ENCODE measurements around the gene IGF2BP3.
"Not testable (repeated sequence)": the region's sequence is repeated elsewhere in the genome, so short reads cannot be mapped to it uniquely, and the experiment has no call there.

The IGF2BP3 gene

GRCh38 chr7:23470330-23471105 is at the start of gene IGF2BP3:
IGF2BP3 (minus strand) TSS chr7:23470491; CDS start chr7:23470110, 381 bp downstream.
- DNase-seq (ENCODE audit: low read depth in 2 of 2) = no peak

GRCh38 chr7:23514755-23515154 is 44.5 kb upstream of the IGF2BP3 start:
- no peak for DNase-seq (ENCODE audit: low read depth in 2 of 2)

GRCh38 chr7:23513746-23514145 is 43.5 kb upstream of the IGF2BP3 start:
- not testable (repeated sequence) for DNase-seq (ENCODE audit: low read depth in 2 of 2)

GRCh38 chr7:23494009-23494408 is 23.7 kb upstream of the IGF2BP3 start:
- DNase-seq (ENCODE audit: low read depth in 2 of 2) = no peak

- DNase-seq (ENCODE audit: low read depth in 2 of 2) = no peak
These were observed 21.2 kb upstream of the IGF2BP3 start for GRCh38 chr7:23491502-23491901.

GRCh38 chr7:23490357-23491135 is 20.3 kb upstream of the IGF2BP3 start:
- DNase-seq (ENCODE audit: low read depth in 2 of 2) = no peak

GRCh38 chr7:23488714-23489113 is 18.4 kb upstream of the IGF2BP3 start:
- DNase-seq (ENCODE audit: low read depth in 2 of 2) = not testable (repeated sequence)

GRCh38 chr7:23487670-23488069 is 17.4 kb upstream of the IGF2BP3 start:
- DNase-seq (ENCODE audit: low read depth in 2 of 2) = no peak

GRCh38 chr7:23486002-23486773 is 15.9 kb upstream of the IGF2BP3 start:
- DNase-seq (ENCODE audit: low read depth in 2 of 2) = no peak

- no peak for DNase-seq (ENCODE audit: low read depth in 2 of 2)
These were observed 12.4 kb upstream of the IGF2BP3 start for GRCh38 chr7:23482686-23483085.

- no peak for DNase-seq (ENCODE audit: low read depth in 2 of 2)
These were observed 7.9 kb upstream of the IGF2BP3 start for GRCh38 chr7:23477962-23478866.

GRCh38 chr7:23477157-23477499 is 6.8 kb upstream of the IGF2BP3 start:
- DNase-seq (ENCODE audit: low read depth in 2 of 2) = no peak

- no peak for DNase-seq (ENCODE audit: low read depth in 2 of 2)
These were observed 6.2 kb upstream of the IGF2BP3 start for GRCh38 chr7:23476286-23477156.

GRCh38 chr7:23475576-23475839 is 5.2 kb upstream of the IGF2BP3 start:
- DNase-seq (ENCODE audit: low read depth in 2 of 2) = no peak

- DNase-seq (ENCODE audit: low read depth in 2 of 2) = no peak
These were observed 4.7 kb upstream of the IGF2BP3 start for GRCh38 chr7:23474829-23475575.

- no peak for DNase-seq (ENCODE audit: low read depth in 2 of 2)
These were observed 4.0 kb upstream of the IGF2BP3 start for GRCh38 chr7:23474094-23474828.

- no peak for DNase-seq (ENCODE audit: low read depth in 2 of 2)
These were observed 3.5 kb upstream of the IGF2BP3 start for GRCh38 chr7:23473844-23474093.

- DNase-seq (ENCODE audit: low read depth in 2 of 2) = no peak
These were observed 2.9 kb upstream of the IGF2BP3 start for GRCh38 chr7:23472956-23473843.

All from stimulated activated CD4-positive, alpha-beta T cell treated with anti-CD3 and anti-CD28 coated beads, Interleukin-1b, Interleukin-23, amount 100 ng/mL, for 1 hour (primary cell).